HG03280 (cell line): ENCODE measurements around the gene ZCCHC2.

Source experiments
- ATAC-seq: cut with Tn5 transposase; IDR thresholded peaks from one replicate; pipeline ENCODE4 v1.9.1; 2021; ENCODE audit warnings: mild to moderate bottlenecking, moderate library complexity; ENCODE audit not compliant: unreplicated experiment

Gene ZCCHC2

GRCh38 chr18:62605685-62606084 lies 82.9 kb downstream of the ZCCHC2 start:
- no peak for ATAC-seq

GRCh38 chr18:62606106-62606505 lies 83.3 kb downstream of the ZCCHC2 start:
- ATAC-seq: no peak

GRCh38 chr18:62607302-62607701 lies 84.5 kb downstream of the ZCCHC2 start:
- no peak for ATAC-seq

- ATAC-seq: no peak
These were observed 85.0 kb downstream of the ZCCHC2 start for GRCh38 chr18:62607708-62608428.

GRCh38 chr18:62609764-62610163 lies 86.9 kb downstream of the ZCCHC2 start:
- no peak for ATAC-seq

- no peak for ATAC-seq
These were observed 87.5 kb downstream of the ZCCHC2 start for GRCh38 chr18:62610351-62610700.

- ATAC-seq: no peak
These were observed 88.0 kb downstream of the ZCCHC2 start for GRCh38 chr18:62610701-62611411.

GRCh38 chr18:62611453-62612288 lies 88.8 kb downstream of the ZCCHC2 start:
- ATAC-seq: no peak

GRCh38 chr18:62612289-62612645 lies 89.4 kb downstream of the ZCCHC2 start:
- no peak for ATAC-seq

GRCh38 chr18:62612776-62613175 lies 90.0 kb downstream of the ZCCHC2 start:
- ATAC-seq: no peak

GRCh38 chr18:62614494-62614893 lies 91.7 kb downstream of the ZCCHC2 start:
- no peak for ATAC-seq

- no peak for ATAC-seq
These were observed 93.5 kb downstream of the ZCCHC2 start for GRCh38 chr18:62616331-62616805.

GRCh38 chr18:62617793-62618591 lies 95.2 kb downstream of the ZCCHC2 start:
- ATAC-seq: no peak

- no peak for ATAC-seq
These were observed 95.9 kb downstream of the ZCCHC2 start for GRCh38 chr18:62618735-62619134.

GRCh38 chr18:62621546-62621945 lies 98.7 kb downstream of the ZCCHC2 start:
- ATAC-seq: no peak

GRCh38 chr18:62625019-62625418 lies 102.2 kb downstream of the ZCCHC2 start:
- ATAC-seq: no peak
